Spleen (tissue), 7 donors: ENCODE results near the gene HTR6.

Source experiments
- POLR2A ChIP-seq, 3 donors: fragments of 450-650 bp; IDR thresholded peaks; one replicate each; pipeline ENCODE4 v1.5.1; 2017; ENCODE audit warnings: antibody characterized with exemption in 3 of 3, mild to moderate bottlenecking in 1 of 3
- POLR2AphosphoS5 ChIP-seq, 3 donors: sonication (generic); formaldehyde crosslinking; IDR thresholded peaks; one replicate each; pipeline ENCODE4 v1.5.1; 2017; ENCODE audit warnings: antibody characterized with exemption in 3 of 3
- TF ChIP-seq, protein P1 (sequence below), 11 experiments: fragments of 200-600 bp in 7 of 11; fragments of 450-650 bp in 4 of 11; sonication (generic) in 4 of 11; IDR thresholded peaks in 8 of 11; conservative IDR thresholded peaks in 3 of 11; 1 replicate in 7 of 11; 2 replicates in 4 of 11; pipeline versions ENCODE4 v1.4.0 to v1.8.0; 2016 to 2021; ENCODE audit warnings: antibody characterized with exemption in 11 of 11, inconsistent platforms in 4 of 11, mild to moderate bottlenecking in 1 of 11
- donor health status: DM: no; HTN: no; CAD: no; lungs with moderate emphysema.
- donor health status: DM: no; HTN: no; CAD: no.
- donor health status: DM: no; HTN: no; CAD: no.

DNA sequence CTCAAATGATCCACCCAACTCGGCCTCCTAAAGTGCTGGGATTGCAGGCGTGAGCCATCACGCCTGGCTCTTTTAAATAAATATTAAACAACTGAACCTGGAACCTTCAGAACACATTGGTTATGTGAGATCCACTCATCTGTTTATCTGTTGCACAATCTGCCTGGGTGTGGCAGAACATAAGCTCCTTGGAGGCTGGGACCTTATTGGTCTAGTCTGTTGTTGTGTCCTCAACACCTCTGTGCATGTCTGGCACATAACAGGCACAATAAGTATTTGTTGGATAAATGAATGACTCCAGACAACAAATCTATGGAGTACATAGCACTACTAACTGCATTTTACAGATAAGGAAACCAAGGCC, 24.7 kb upstream of the HTR6 start:
- TF ChIP-seq, protein P1, sequence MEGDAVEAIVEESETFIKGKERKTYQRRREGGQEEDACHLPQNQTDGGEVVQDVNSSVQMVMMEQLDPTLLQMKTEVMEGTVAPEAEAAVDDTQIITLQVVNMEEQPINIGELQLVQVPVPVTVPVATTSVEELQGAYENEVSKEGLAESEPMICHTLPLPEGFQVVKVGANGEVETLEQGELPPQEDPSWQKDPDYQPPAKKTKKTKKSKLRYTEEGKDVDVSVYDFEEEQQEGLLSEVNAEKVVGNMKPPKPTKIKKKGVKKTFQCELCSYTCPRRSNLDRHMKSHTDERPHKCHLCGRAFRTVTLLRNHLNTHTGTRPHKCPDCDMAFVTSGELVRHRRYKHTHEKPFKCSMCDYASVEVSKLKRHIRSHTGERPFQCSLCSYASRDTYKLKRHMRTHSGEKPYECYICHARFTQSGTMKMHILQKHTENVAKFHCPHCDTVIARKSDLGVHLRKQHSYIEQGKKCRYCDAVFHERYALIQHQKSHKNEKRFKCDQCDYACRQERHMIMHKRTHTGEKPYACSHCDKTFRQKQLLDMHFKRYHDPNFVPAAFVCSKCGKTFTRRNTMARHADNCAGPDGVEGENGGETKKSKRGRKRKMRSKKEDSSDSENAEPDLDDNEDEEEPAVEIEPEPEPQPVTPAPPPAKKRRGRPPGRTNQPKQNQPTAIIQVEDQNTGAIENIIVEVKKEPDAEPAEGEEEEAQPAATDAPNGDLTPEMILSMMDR (IDR thresholded peaks at IDR 0.05 in 8 of 11, conservative IDR thresholded peaks at IDR 0.05 in 3 of 11): no peak
- TF ChIP-seq POLR2A (IDR thresholded peaks at IDR 0.05) (no peak), POLR2AphosphoS5 (IDR thresholded peaks at IDR 0.05) (no peak)
